ENCODE results near the gene KCNT1.

KCNT1 gene

DNA sequence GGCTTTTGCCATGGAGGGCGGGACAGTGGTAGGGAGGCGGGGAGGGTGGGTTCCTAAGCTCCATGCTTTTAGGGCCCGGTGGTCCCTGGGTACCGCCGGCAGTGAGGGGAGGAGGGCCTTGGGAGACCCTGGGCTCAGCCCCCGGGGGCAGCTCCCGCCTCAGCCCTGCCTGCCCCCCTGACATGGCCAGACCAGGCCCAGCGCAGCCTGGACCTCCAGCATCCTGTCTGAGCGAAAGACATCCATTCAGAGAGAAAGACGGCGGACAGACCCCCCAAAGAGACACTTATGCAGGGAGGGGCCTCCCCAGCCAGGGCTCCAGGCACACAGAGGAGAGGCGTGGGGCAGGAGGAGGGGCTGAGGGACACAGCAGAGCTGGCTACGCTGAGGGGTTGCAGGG lies 45.3 kb downstream of the KCNT1 start:
- DNase-seq, result no peak

DNA sequence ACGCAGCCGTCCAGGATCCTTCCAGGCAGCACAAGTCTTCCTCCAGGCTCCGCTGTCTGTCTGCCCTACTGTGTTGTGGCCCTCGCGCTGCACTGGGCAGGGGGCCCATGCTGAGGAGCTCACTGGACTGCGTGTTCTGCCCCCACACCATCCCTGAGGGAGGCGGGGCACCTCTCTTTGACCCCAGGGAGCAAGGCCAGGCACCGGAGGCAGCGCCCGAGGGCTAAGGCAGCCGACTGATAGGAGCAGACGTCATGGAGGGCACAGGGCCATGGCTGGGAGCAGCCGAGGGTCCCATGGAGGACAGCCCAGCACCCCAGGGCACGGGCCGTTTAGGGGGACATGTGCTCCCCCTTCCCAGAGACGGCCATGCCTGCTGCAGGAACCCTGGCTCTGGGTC lies 46.7 kb downstream of the KCNT1 start:
- DNase-seq, result no peak

DNA sequence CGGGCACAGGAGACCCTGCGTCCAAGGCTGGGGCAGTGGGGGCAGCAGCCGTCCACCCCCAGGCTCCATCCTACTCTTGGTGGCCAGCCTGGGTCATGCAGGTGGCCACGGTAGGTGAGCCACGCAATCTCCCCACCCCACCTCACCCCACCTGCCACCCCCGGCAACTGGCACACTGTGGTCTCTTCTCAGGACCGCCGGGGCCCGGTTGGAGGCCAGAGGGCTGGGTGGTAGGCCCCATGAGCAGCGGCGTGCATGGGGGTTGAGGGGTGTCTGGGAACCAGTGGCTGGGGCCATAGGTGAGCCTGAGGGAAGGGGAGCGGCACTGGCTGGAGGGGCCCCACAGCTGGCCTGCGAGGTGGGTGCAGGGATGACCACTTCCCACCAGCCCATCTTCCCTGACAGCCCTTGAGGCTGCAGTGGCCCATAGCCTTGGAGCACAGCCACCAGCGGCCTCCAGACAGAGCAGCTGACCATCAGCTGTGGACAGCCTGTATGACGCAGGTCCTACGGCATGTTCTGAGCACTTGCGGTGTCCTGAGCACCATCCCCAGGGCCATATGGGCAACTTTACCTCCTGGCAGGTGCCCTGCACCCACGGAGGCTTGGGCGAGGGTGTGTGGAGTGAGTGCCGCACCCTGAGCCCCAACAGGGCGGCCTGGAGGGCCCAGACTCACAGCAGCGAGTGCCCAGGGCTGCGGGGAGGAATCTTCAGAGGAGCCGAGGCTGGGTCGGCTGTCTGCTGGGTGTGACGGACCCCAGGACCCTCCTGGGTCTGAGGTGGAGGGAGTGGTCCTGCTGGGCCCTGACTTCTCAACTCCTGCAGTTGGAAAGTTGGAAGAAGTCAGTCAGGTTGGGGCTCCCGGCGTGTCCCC lies 47.4 kb downstream of the KCNT1 start:
- DNase-seq, result no peak

GRCh38 chr9:135750786-135751185 lies 48.8 kb downstream of the KCNT1 start:
- no peak for DNase-seq

DNA sequence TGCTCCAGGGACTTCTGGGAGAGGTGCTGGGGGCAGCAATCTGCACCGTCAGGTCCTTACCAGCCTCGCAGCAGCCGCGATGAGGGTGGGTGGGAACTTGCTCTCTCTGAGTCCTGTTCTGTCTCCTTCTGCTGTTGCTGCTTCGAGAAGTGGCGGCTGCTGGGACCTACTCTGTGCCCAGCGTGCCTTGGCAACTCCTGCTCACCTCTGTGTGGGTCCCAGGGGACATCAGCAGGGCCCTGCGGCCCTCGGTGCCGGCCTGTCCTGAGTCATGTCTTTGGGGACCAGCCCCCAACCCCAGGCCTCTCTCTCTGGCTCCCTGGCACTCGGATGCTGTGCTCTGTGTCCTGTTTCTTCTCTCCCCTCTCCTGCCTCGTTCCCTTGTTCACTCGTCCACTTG lies 49.5 kb downstream of the KCNT1 start:
- no peak for DNase-seq

DNA sequence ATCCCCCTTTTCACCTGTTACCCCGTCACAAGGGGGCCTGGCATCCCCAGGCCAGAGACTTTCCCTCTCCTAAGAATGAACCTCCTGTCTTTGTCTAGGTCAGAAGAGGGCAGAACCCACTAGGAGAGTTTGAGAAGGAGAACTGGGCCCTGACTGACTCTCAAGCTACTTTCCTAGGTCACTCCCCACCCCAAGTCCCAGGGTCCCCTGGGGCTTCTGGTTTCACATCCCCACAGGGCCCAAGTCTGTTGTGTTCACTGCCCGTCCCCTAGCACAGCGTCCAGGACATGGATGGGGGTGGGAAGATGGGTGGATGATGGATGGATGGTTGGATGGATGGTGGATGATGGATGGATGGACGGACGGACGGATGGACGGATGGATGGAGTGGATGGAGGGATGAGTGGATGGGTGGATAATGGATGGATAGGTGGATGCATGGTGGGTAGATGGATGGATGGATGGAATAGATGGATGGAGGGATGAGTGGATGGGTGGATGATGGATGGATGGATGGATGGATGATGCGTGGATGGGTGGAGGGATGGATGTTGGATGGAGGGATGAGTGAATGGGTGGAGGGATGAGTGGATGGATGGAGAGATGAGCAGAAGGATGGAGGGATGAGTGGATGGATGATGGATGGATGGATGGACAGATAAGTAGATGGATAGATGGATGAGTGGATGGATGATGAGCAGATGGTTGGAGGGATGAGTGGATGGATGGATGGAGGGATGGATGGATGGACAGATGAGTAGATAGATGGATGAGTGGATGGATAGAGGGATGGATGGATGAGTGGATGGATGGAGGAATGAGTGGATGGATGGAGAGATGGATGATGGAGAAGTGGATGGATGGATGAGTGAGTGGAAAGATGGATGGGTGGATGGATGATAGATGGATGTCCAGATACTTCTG lies 50.6 kb downstream of the KCNT1 start:
- no peak for DNase-seq

GRCh38 chr9:135753391-135754105 lies 51.6 kb downstream of the KCNT1 start:
- no peak for DNase-seq

DNA sequence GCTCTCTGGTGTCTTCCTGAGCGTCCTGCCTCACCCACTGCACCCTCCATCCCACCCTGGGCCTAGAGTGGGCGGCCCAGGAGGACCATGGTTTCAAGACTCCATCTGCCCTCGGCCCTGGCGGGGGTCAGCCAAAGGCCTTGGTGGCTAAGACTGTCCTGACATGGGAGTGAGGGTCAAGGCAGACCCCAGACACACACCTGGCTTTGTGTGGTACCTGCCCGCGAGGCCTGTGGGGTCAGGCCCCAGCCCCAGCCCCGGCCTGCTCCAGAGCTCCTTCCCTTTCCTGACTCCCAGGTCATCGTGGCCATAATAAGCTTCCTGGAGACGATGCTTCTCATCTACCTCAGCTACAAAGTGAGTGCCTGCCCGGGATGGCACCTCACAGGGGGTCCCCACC lies 54.6 kb downstream of the KCNT1 start:
- DNase-seq, result no peak

DNA sequence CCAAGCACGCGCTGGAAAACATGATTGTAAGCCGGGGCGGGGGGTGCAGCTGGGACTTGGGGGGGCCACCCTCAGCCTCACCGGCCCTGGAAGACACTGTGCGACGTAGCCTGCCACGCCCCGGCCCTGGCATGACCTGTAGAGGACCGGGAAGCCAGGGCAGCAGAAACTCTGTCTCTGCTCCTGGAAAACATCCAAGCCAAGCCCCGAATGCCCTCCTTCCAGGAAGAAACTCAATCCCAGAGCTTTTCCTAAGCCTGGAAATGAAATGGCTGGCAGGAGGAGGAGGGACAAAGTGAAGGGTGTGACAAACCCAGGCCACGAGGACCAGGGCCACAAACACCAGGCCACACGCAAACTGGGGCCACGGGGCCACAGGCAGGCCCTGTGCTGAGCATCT lies 55.4 kb downstream of the KCNT1 start:
- no peak for DNase-seq

GRCh38 chr9:135758056-135758455 lies 56.1 kb downstream of the KCNT1 start:
- DNase-seq, result no peak

DNA sequence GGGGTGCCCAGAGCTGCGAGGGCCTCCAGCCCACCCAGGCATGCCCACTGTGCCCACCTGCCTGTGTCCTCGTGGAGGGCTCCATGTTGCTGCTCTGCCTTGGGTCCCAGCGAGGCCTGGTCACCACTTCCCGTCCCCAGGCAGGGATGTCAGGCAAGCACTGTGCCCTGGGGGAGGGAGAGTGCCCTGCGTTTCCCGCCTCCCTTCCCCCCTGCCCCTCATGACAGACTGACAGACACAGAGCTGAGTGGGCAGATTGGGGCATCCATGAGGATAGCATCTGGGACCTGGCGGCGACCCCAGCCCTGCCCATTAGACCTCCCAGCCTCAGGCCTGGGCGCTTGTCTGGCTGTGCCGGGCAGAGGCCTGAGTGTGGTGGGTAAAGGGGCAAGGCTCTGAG lies 56.9 kb downstream of the KCNT1 start:
- no peak for DNase-seq

DNA sequence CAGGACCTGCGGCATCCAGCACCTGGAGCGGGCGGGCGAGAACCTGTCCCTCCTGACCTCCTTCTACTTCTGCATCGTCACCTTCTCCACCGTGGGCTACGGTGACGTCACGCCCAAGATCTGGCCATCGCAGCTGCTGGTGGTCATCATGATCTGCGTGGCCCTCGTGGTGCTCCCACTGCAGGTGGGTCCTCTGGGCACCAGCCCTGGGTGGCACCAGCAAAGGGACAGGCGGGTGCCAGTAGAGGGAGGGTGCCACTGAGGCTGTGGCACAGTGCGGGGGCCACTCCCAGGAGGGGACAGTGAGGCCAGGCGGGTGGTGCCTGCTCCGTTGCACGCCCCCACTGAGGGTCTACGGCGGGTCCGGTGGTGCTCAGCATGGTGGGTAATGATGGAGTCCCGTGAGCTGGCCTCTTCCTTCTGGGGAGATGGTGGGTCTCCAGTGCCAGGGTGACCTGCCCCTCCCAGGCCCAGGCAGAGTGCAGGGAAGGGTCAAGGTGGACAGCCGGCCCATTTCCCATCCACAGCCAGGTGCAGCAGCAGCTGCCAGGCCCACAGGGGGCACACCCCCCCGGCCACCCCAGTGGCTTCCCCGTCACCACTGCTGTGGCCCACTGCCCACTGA lies 57.8 kb downstream of the KCNT1 start:
- no peak for DNase-seq

GRCh38 chr9:135760465-135760864 lies 58.5 kb downstream of the KCNT1 start:
- DNase-seq, result no peak

DNA sequence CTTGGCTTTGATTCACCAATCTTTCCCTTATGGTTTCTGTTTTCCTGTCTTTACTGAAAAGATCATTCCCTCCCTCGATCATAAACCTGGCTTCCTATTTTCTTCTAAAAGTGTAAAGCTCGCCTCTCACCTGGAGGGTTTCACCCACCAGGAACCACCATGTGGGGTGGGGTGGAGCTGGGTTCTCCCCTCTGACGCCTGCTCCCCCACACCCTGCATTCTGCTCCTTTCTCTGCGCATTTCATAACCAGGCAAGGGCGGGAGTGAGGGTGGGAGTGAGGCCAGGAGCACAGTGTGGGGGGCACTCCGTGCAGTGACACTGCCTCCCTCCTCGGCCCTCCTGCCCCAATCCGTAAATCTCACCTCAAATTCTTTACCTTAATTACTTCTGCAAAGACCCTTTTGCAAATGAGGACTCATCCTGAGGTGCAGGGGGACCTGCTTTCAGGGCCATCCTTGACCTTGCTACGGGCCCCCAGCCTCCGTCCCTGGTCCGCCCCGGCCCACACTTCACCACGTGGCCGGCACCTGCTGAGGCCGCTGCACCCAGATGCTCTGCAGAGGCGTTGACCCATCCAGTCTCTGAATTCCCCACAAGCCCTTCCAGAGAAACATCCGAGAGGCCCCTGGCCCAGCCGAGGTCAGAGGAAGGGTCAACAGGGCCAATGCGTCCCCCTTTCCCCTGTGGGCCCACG lies 59.3 kb downstream of the KCNT1 start:
- no peak for DNase-seq

- DNase-seq, result no peak
These were observed 59.8 kb downstream of the KCNT1 start for GRCh38 chr9:135761845-135762168.

GRCh38 chr9:135762921-135763320 lies 60.9 kb downstream of the KCNT1 start:
- no peak for DNase-seq

DNA sequence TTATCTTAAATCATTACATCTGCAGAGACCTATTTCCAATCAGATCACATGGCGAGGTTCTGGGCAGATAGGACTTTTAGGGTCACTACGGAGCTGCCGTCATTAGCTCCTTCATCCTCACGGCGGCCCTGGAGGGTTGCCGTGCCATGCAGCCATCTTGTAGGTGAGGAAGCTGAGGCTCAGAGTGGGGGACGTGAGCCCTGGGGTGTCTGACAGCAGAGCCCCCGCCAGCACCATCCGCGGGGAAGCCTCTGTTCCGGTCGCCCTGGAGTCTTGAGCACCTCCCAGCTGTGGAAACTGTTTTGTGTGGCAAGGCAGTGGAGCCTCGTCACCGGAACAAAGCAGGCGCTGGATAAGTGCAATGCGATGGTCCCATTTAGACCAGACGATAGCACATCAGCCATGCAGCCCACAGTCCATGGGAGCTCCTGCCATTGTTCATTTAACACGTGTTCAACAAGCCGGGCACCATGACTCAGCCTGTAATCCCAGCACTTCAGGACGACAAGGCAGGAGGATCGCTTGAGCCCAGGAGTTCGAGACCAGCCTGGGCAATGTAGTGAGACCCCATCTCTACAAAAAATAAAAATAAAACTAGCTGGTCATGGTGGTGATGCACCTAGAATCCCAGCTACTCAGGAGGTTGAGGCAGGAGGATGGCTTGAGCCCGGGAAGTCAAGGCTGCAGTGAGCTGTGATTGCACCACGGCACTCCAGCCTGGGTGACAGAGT lies 61.9 kb downstream of the KCNT1 start:
- DNase-seq, result no peak

- no peak for DNase-seq
These were observed 62.7 kb downstream of the KCNT1 start for GRCh38 chr9:135764731-135765130.

DNA sequence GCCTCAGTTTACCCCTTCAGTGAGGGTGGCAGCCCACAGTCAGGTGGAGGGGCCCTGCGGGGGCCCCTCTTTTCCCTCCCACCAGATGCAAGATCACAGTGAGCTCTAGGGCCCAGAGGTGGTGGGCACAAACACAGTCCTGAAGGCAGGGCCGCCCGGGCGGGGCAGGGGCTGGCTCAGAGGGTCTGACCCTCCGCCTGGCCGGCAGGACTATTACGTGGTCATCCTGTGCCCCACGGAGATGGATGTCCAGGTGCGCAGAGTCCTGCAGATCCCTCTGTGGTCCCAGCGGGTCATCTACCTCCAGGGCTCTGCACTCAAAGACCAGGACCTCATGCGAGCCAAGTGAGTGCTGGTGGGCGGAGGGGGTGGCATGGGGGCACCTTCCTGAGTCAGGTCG lies 63.4 kb downstream of the KCNT1 start:
- no peak for DNase-seq

DNA sequence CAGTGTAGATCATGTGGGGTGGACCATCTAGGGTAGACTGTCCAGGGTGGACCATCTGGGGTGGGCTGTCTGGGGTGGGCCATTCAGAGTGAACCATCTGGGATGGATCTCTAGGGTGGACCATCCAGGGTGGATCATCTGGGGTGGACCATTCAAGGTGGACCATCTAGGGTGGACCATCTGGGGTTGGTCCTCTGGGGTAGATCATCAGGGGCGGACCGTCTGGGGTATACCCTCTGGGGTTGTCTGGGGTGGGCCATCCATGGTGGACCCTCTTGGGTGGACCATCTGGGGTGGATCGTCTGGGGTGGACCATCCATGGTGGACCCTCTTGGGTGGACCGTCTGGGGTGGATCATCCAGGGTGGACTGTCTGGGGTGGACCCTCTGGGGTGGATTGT lies 64.3 kb downstream of the KCNT1 start:
- DNase-seq, result no peak

DNA sequence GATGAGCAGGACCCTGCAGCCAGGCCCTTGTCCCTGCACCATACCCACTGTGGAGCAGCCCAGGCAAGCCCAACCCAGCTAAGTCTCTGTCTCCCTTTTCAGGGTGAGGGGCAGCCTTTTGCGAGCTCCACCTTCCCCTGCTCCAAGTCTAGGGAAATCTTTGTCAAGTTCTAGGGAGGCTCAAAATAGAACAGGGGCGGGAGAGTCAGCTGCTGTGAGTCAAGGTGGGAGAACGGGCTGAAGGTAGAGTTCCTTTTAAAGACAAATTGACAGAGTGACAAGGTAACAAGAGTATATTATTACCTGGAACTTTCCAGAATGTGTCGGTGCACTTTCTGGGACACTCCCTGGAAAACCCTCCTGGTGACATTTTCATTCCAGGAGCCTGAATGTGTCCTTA lies 64.7 kb downstream of the KCNT1 start:
- no peak for DNase-seq
